Stimulated activated CD4-positive, alpha-beta T cell treated with anti-CD3 and anti-CD28 coated beads, Interleukin-12 subunit alpha, Interleukin-12 subunit beta, amount 100 ng/mL, for 48 hours (primary cell): ENCODE measurements around the gene TNF.
A peak's percentile ranks its signal among the peaks of the same experiment; 100 is the strongest.
"Not testable (repeated sequence)": the region's sequence is repeated elsewhere in the genome, so short reads cannot be mapped to it uniquely, and the experiment has no call there.

Source experiments
- DNase-seq, 3 donors: peaks; one replicate each; pipeline ENCODE4 v3.0.0-alpha.2; 2020; ENCODE audit warnings: low read depth in 2 of 3, low spot score in 1 of 3

The TNF gene

DNA sequence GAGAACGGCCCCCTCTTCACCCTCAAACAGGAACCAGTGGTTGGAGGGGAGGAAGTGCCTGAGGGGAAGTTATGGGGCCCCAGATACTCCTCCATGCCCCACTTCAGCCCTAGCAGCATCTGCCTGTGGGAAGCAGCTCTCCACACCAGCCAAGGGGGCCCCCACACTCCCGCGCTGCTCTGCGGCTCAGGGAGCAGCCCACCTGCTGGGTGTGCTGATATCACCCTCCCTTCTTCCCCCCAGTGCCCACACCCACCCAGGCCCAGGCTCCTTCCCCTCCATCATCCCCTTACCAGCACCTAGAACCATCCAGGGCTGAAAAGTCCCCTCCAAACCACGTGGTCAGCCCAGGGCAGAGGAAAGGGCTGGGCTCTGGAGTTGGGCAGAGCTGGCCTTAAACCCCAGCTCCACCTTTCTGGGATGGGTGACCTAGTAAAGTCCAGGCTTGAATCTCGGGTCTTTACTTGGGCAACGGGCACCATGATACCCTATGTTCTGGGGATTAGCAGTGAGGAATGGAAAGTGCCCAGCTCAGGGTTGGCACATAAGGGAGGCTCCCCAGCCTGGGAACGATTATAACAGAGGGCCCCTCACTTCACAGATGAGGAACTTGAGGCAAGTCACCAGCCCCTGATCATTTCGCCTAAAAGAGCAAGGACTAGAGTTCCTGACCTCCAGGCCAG lies 11.4 kb downstream of the TNF start:
- no peak for DNase-seq

DNA sequence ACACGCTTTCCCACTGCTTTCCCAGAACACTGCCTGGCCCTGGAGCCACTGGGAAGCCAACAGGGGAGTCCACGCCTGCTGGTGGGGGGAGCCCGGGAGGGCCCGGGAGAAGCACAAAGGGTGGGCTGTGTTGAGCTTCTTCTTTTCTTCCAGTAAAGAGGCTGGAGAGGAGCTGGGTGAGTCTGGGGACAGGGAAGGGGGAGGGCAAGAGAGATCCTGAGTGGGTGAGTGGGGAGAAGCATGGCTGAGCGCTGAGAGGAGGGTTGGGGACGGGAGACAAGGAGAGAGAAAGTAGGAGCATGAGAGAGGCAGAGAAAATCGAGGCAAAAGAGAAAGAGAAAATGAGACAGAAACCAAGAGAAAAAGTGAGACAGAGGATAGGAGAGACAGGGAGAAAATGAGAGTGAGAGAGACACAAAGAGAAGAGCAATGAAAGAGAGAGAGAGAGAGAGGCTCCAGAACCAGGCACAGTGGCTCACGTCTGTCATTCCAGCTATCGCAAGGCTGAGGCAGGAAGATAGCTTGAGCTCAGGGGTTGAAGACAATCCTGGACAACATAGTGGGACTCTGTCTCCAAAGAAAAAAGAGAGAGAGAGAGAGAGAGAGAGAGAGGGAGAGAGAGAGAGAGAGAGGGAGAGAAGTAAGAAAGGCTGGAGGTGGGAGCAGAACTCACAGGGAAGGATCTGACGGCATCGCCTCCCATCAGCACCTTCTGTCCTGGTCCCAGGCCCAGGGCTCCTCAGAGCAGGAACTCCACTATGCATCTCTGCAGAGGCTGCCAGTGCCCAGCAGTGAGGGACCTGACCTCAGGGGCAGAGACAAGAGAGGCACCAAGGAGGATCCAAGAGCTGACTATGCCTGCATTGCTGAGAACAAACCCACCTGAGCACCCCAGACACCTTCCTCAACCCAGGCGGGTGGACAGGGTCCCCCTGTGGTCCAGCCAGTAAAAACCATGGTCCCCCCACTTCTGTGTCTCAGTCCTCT lies 12.7 kb downstream of the TNF start:
- DNase-seq, result no peak

DNA sequence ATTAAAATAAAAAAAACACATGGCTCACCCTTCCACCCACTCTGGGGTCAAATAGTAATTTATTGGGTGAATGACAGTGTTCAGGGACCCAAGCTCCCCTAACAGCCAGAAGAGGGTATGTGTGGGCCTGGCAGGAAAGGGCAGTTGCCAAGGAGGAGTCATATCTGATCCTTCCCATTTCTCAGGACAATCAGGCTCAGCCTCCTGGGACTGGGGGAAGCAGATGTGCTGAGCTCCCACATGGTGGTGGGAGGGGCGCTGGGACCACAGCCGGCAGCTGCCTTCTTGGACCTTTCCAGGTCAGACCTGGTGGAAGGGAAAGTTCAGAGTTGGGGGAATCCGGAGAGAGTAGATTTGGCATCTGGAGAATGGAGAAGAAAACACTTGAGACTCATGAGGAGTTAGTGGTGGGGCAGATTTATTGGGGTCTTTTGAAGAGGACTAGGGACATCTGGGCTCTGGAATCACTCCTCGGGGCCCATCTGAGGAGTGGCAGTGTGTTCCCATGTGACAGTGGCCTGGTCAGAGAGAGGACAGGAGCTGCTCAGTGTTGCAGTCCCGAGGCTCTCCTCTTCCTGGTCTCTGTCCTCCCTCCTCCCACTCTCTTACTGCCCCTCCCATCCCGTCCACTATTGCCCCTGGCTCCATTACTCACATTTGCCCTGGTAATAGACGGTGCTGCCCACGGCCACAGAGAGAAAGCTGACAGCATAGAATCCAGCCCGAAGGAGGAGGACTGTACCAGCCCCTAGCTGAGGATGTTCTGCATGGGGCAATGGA lies 13.7 kb downstream of the TNF start:
- no peak for DNase-seq

DNA sequence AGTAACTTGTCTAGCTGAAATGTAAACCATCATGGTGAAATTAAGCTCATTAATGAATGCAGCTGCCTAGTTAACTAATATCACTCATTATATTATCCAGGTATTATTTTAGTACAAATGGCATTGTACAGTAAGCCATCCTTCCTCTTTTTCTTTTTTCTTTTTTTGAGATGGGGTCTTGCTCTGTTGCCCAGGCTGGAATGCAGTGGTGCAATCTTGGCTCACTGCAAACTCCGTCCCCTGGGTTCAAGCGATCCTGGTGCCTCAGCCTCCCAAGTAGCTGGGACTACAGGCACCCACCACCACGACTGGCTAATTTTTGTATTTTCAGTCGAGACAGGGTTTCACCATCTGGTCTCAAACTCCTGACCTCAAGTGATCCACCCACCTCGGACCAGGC lies 15.3 kb downstream of the TNF start:
- not testable (repeated sequence) for DNase-seq

DNA sequence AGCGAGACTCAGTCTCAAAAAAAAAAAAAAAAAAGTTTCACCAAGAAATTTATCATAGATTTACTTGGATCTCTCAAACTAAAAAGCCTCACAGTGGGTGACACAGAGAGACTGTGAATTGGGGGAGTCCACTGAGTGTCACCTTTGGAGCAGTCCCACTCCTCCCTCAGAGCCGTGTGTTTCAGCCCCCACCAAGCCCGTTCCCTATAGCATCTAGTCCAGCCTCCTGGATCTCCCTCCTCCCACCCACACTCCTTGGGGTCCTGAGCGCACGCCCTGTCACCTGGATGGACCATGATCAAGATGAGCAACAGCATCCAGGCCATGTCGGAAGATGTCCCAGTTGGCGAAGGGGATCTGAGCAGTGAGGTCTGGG lies 17.0 kb downstream of the TNF start:
- DNase-seq, result no peak

DNA sequence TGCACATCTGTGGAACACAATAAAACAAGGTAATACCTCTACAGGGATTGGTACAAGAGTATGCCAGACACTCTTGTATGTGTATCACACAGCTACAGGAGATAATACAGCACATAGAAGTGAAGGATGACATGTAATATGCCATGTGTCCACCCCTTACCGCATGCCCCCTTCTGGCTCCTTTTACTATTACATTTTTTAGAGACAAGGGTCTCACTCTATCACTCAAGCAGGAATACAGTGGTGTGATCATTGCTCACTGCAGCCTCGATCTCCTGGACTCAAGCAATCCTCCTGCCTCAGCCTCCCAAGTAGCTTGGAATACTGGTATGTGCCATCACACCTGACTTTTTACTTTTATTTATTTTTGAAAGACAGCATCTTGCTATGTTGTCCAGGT lies 21.6 kb downstream of the TNF start:
- DNase-seq, result no peak

DNA sequence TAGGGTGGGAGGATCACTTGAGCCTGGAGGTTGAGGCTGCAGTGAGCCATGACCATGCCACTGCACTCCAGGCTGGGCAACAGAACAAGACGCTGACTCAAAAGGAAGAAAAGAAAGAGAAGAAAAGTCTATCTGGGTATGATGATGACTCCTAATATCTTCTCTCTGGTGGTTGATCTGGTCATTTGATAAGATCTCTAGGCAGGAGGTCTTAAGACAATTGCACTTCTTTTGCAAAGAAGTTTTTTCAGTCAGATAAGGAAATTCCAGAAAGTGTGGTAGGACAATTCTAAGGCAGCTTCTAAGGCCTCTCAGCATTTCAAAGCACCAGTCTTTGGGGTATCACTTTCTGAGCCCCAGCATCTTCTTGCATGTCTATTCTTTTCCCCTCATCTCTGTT lies 32.0 kb downstream of the TNF start:
- no peak for DNase-seq

DNA sequence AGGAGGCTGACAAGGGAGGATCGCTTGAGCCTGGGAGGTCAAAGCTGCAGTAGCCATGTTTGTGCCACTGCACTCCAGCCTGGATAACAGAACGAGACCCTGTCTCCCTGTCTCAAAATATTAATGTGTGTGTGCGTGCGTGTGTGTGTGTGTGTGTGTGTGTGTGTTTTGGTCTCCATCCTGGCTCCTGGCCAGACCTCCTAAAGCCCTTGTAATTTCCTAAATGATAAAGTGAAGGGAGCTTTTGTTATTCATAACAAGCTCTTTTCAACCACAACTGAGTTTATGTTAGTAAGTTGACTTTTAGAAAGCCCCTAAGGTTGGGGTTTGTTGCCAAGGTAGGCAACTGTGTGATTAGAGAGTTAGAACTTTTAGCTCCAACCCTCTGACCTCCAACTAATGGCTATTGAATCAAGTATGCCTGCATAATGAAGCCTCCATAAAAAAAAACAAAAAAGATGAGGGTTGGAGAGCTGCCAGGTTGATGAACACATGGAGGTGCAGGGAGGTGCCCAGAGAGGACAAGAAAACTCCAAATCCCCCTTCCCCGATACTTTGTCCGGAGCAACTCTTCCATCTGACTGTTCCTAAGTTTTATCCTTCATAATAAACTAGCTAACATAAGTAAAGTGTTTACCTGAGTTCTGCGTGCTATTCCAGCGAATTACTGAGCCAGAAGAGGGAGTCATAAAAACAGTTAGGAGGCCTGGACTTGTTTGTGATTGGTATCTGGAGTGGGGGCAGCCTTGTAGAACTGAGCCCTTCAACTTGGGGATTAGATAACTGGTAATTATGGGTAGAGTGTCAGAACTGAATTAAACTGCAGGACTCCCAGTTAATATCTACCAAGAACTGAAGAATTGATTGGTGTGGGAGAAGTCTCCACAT lies 34.4 kb downstream of the TNF start:
- no peak for DNase-seq

DNA sequence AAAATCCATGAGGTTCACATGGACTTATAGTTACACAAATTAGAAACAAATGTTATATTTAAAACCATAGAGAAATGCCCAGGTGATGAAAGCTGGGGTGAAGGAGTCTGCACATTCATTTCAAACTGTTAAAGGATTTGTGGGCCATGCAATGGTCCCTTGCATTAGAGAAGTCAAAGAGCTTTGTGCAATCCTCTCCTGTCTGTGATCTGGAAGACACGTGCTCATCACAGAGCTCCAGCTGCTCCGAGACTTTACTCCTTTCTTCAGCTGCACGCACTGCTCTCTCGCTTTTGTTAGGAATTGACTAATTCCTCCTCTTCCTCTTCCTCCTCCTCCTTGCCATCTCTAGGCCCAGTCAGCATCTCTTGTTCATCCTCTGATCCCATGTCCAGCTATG lies 35.6 kb downstream of the TNF start:
- DNase-seq, result no peak

DNA sequence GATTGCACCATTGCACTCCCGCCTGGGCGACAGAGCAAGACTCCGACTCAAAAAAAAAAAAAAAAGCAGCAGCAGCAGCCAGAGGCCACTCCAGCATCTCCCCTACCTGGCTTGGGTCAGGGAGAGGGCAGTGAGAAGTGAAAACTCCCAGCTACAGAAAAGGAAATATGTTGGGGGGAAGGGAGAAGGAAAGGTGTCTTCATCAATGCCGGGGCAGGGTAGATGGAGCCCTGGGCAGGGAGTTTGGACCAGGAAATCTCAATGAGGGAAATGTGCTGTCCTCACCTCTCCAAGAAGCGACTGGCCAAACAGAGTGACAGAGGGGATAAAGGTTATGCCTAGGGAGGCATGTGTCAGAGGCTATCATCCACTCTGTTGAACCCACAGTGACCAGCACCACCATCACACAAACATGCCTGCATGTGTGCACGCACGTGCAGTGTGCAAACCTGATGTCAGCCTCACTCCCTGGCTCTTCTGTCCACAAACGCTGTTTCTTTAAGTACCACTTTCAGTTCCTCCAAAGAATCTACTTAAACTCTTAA lies 38.8 kb downstream of the TNF start:
- DNase-seq, result no peak

DNA sequence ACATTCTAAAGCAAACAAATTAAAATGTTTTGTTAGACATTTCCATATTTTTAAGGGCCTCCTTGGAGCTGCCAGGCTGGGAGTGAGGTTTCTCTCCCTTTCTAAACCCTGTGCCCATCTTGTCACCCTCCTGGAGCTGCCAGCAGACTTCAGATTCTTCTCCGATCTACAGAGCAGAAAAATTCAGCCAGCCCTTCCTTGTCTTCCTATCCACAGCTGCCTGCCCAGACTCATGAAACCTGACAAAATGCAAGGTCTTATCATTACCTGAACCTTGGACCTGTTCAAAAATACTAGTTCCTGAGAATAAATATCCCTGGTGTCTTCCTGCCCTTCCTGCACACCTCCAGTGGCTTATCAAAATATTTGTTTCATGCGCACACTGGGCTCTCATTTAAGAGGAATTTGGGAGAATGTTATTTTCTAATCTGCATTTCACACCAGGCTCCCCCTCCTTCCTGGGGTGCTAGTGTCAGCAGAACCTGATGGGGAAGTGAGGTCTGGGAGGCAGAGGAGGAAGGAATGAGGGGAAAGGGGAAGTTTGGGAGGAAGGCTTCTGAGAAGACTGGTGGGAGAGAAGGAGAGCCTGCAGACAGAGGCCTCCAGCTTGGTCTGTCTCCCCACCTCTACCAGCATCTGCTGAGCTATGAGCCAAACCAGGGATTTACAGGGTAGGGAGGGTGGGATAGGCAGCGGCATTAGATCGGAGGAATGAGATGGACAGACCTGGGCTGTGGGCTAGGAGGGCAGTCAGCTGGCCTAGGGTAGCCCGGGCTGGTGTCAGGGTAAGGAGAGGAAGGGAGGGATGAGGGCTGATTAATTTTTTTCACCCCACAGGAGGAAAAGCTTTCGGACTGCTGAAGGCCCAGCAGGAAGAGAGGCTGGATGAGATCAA lies 39.6 kb downstream of the TNF start, which contains the start of gene AIF1:
TSS of gene AIF1 (plus strand) at position 551 of the 895 bp plus-strand sequence. CDS start at position 647, 96 bp downstream.
- no peak for DNase-seq

DNA sequence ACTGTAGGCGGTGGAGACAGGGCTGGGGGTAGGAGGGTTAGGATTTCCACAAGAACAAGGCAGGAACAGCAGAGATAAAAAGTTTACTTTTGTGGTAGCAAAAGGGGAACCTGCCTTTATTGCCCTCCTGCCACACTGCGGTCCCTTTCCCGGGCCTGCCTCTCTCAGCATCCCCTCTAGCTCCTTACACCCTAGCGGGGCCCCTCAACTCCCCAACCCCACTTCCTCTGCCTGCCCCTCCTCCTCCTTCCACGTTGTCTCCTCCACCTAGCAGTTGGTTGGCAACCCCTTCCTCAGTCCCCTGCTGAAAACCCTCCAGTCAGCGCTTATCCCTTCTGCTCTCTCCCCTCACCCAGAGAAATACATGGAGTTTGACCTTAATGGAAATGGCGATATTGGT lies 40.4 kb downstream of the TNF start:
- no peak for DNase-seq

DNA sequence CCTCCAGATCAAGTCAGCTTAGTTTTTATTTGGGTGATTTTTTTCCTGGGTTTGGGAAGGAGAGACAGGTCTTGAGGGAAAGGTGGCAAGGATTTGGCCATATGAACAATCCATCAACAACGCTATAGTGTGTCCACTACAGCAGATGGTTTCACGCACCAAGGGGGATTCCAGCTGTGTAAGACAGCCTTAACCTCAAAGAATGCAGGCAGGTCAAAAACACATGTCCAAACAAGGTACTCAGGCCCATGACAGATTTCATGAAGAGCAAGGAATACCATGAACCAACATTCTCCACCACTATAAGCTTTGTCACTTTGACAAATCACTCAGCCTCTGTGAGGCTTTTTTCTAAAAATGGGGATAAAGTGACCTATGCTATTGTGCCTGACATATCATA lies 41.6 kb downstream of the TNF start:
- DNase-seq, result no peak

DNA sequence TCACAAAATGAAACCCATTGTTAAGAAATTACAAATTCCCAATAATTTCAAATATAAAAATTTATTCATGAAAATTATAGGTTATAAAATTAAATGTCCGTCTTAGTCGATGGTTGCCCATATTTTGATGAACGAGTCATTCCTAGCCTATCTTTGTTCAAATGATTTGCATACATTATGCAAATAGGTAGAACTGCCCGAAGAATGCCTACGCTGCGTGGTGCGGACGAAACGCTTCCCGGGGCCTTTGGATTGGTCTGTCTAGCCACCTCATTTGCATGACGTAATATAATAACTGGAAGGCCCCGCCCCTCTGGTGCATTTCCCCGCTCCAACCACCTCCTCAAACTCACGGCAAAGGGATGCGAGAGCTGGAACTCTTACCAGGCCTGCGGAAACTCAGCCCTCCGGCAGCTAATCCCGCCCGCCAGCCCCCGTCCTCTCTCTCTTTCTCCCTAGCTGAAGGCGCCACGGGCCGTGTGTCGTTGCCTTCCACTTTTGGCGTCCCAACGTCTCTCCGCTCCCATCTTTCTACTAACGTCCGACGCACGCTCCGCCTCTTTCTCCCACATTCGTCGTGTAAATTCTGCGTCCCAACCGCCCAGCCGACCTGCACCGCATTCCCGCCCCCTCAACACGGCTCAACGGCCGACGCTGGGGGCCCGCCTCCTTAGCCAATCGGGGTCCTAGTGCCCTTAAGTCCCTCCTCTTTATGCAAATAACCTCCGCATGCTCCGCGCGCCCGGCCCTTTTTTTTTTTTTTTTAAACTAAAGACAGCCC lies 44.6 kb downstream of the TNF start:
- DNase-seq, result peak; percentile 97

DNA sequence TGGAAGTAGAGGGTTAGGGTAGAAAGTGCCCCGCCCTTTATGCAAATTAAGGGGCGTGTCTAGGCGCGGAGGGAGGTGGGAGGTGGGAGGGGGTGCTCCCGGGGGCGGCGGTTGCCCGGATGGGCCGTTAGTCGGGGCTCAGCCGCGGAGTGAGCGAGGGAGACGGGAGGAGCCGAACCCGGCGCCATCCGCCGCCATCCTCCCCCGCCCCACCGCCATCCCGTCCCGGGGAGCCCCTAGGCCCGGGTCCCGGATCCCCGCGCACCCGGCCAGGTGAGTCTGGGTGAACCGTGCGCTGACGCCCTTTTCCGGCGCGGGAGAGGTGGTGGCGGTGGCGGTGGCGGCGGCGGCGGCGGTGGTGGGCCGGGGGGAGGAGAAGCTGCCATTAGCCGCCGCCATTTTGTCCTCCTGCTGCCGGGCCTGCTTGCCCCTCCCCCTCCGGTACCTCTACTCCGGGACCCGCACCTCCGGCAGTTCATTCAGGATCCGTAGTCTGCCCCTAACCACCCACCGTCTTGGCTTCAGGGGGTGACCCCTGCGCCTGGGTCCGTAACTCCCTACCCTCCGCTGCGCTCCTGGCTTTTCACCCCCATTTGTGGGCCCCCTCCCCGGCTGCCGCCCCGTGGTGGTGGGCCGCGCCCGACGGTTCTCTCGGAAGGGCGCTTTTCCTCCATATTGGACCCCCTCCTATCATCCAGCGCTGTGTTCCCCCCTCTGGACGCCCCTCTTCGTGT lies 45.4 kb downstream of the TNF start, which contains the start of gene PRRC2A:
TSS of gene PRRC2A (plus strand) at position 130 of the 734 bp plus-strand sequence. CDS start 2,075 bp downstream, outside the sequence.
- DNase-seq, result peak in 2 of 3 donors; percentile 94 to 99

DNA sequence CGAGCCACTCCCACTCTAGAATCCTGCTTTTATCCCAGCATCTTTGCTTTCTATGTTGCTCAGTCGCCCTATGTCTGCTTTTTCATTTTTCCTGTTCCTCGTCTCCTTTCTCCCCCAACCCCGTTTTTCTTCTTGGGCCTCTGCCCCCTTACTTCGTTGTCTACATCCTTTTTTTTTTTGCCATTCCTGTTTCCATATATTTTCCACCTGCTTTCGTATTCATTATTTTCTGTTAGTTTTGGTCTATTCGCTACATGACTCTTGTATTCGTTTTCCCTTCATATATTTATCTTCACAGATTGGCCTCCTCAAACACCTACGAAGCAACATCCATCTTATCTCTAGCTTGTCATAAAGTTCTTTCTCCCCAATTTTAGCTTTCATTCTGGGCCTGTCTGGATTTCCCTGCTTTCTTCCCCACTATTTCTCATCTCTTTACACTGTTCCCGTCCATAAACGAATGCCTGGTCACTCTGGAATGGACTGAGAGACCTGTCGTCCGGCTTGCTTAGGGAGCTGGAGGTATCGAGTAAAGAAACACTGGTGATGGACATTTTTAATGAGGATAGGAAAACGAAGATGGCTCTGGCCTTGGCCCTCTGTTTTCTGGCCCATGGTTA lies 46.1 kb downstream of the TNF start:
- DNase-seq, result no peak

DNA sequence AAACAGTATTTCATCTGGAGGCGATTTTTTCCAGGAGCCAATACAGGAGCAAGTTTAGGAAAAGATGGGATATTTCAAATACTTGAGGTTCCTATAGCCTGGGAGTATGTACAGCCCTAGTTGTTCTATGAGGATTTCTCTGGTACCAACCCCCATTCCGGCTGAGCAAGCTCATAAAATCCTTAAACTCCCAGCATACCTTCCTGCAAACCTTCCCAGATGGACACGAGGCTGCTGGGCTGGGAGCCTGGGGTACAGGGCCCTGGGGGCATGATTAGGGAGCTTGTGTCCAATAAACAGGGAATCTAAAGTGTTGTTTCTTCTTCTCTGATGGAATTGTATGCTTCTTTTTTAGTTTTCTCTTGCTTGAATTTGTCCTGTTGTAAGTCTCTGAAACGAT lies 46.6 kb downstream of the TNF start:
- DNase-seq, result no peak
